IMR-90 (cell line): ENCODE measurements around the gene SERP1. TPM values are rescaled to one million over a fixed set of nuclear protein-coding genes. Genes with fewer than 3 reads are reported as not detected.

ENCODE experiments used
- ATAC-seq: fragments of 200-7000 bp; cut with Tn5 transposase; 2 replicates; pipeline ENCODE4 v1.9.1; 2020; ENCODE audit warnings: low read depth, mild to moderate bottlenecking, moderate library complexity
- Bru-seq: library from RNA; stranded (reverse); fragments of 400-500 nt; gene quantifications from one replicate; lab custom pipeline; 2021; lab: Mats Ljungman, UMichigan
- BruChase-seq, 2 experiments: library from RNA; stranded (reverse); fragments of 400-500 nt; gene quantifications; one replicate each; lab custom pipeline; 2021; lab: Mats Ljungman, UMichigan
- BruUV-seq: library from RNA; stranded (reverse); fragments of 400-500 nt; replicated peaks from 2 replicates; lab custom pipeline; 2021; lab: Mats Ljungman, UMichigan
- CTCF ChIA-PET: fragments of 300-600 bp; formaldehyde crosslinking; extraction: SDS; loops from one replicate; lab custom pipeline; 2021; ENCODE audit warnings: antibody characterized with exemption; lab: Yijun Ruan, JAX
- POLR2A ChIA-PET: fragments of 300-600 bp; sonication (Branson Sonifier 250); formaldehyde crosslinking; loops from one replicate; lab custom pipeline; 2022; ENCODE audit warnings: antibody characterized with exemption; ENCODE audit not compliant: unreplicated experiment; lab: Charles Lee
- DNase-seq: peaks from one replicate; pipeline ENCODE4 v3.0.0; 2013
- H2AFZ ChIP-seq: replicated peaks from 2 replicates; pipeline ENCODE3; 2013; ENCODE audit warnings: low read length, mild to moderate bottlenecking; ENCODE audit not compliant: poor library complexity
- H2AK5ac ChIP-seq: 2 replicates; pipeline ENCODE4 v1.6.1; 2013; ENCODE audit warnings: low read depth, low read length, inconsistent platforms
- H2AK9ac ChIP-seq: replicated peaks from 2 replicates; pipeline ENCODE3; 2013; ENCODE audit warnings: mild to moderate bottlenecking, low read depth, low read length, moderate library complexity; ENCODE audit not compliant: poor library complexity
- H2BK120ac ChIP-seq: 2 replicates; pipeline ENCODE4 v1.6.1; 2013; ENCODE audit warnings: low read depth, low read length, inconsistent platforms
- H2BK15ac ChIP-seq: 3 replicates; pipeline ENCODE4 v1.6.1; 2013; ENCODE audit warnings: low read depth, low read length, inconsistent platforms
- H2BK20ac ChIP-seq: 2 replicates; pipeline ENCODE4 v1.6.1; 2013; ENCODE audit warnings: low read depth, mild to moderate bottlenecking, inconsistent platforms, low read length, moderate library complexity
- H2BK5ac ChIP-seq: 2 replicates; pipeline ENCODE4 v1.6.1; 2013; ENCODE audit warnings: mild to moderate bottlenecking, low read depth, low read length, inconsistent platforms; ENCODE audit not compliant: poor library complexity, severe bottlenecking
- H3K14ac ChIP-seq: replicated peaks from 2 replicates; pipeline ENCODE4 v1.6.1; 2013; ENCODE audit warnings: low read depth, low read length, inconsistent platforms
- H3K18ac ChIP-seq: 2 replicates; pipeline ENCODE4 v1.6.1; 2013; ENCODE audit warnings: low read depth, low read length, control low read depth
- H3K23ac ChIP-seq: 2 replicates; pipeline ENCODE4 v1.6.1; 2013; ENCODE audit warnings: low read depth, low read length, inconsistent platforms
- H3K27ac ChIP-seq: 2 replicates; pipeline ENCODE4 v1.5.1; 2013; ENCODE audit warnings: mild to moderate bottlenecking, control low read depth, low read length; ENCODE audit not compliant: insufficient read depth
- H3K27me3 ChIP-seq: 2 replicates; pipeline ENCODE4 v1.6.1; 2013; ENCODE audit warnings: low read length; ENCODE audit not compliant: control insufficient read depth, insufficient read depth
- H3K36me3 ChIP-seq: 2 replicates; pipeline ENCODE4 v1.6.1; 2013; ENCODE audit warnings: low read length, mixed read lengths; ENCODE audit not compliant: control insufficient read depth, insufficient read depth
- H3K4ac ChIP-seq: 2 replicates; pipeline ENCODE4 v1.6.1; 2013; ENCODE audit warnings: low read depth, low read length, inconsistent platforms
- H3K4me1 ChIP-seq: 2 replicates; pipeline ENCODE4 v1.6.1; 2013; ENCODE audit warnings: low read length, mixed read lengths; ENCODE audit not compliant: control insufficient read depth, insufficient read depth
- H3K4me2 ChIP-seq: 2 replicates; pipeline ENCODE4 v1.6.1; 2013; ENCODE audit warnings: low read depth, mild to moderate bottlenecking, control low read depth, low read length, moderate library complexity
- H3K4me3 ChIP-seq: 2 replicates; pipeline ENCODE4 v1.5.1; 2013; ENCODE audit warnings: low read depth, mild to moderate bottlenecking, control low read depth, low read length, moderate library complexity; ENCODE audit not compliant: insufficient read depth
- H3K56ac ChIP-seq: 2 replicates; pipeline ENCODE4 v1.6.1; 2013; ENCODE audit warnings: low read length, inconsistent platforms; ENCODE audit not compliant: insufficient read depth; ENCODE audit errors: extremely low read depth
- H3K79me1 ChIP-seq, 2 experiments: 2 replicates each; pipeline ENCODE4 v1.6.1; 2013; ENCODE audit warnings: low read length in 2 of 2, inconsistent platforms in 1 of 2, low read depth in 1 of 2
- H3K9ac ChIP-seq: 2 replicates; pipeline ENCODE4 v1.6.1; 2013; ENCODE audit warnings: low read depth, low read length, control low read depth
- H3K9me1 ChIP-seq: 2 replicates; pipeline ENCODE4 v1.6.1; 2013; ENCODE audit warnings: low read length, inconsistent platforms; ENCODE audit not compliant: insufficient read depth
- H3K9me3 ChIP-seq: 2 replicates; pipeline ENCODE4 v1.6.1; 2013; ENCODE audit warnings: low read length; ENCODE audit not compliant: control insufficient read depth, insufficient read depth
- H4K20me1 ChIP-seq: 2 replicates; pipeline ENCODE4 v1.6.1; 2013; ENCODE audit warnings: low read length, inconsistent platforms; ENCODE audit not compliant: insufficient read depth
- H4K5ac ChIP-seq: 2 replicates; pipeline ENCODE4 v1.6.1; 2013; ENCODE audit warnings: mild to moderate bottlenecking, low read depth, low read length, control low read depth
- H4K8ac ChIP-seq, 2 experiments: 2 replicates each; pipeline ENCODE4 v1.6.1; 2013; ENCODE audit warnings: low read depth in 2 of 2, low read length in 2 of 2, control low read depth in 1 of 2, inconsistent platforms in 1 of 2
- H4K91ac ChIP-seq: 2 replicates; pipeline ENCODE4 v1.6.1; 2013; ENCODE audit warnings: low read depth, low read length, inconsistent platforms; ENCODE audit not compliant: insufficient read depth
- BHLHE40 ChIP-seq: fragments of 150-350 bp; IDR thresholded peaks from 2 replicates; pipeline ENCODE4 v1.6.1; 2016; ENCODE audit warnings: mild to moderate bottlenecking, low read depth, low read length
- CEBPB ChIP-seq: IDR thresholded peaks from 2 replicates; pipeline ENCODE4 v1.6.1; 2012; ENCODE audit warnings: low read depth, low read length, improper control_type of control experiment
- CHD1 ChIP-seq: IDR thresholded peaks from 2 replicates; pipeline ENCODE4 v1.6.1; 2012; ENCODE audit warnings: low read depth, low read length, improper control_type of control experiment
- FOS ChIP-seq: fragments of 150-350 bp; IDR thresholded peaks from 2 replicates; pipeline ENCODE4 v1.6.1; 2016; ENCODE audit warnings: low read depth, low read length
- MAFK ChIP-seq: IDR thresholded peaks from 2 replicates; pipeline ENCODE4 v1.6.1; 2012; ENCODE audit warnings: low read depth, low read length, improper control_type of control experiment
- MXI1 ChIP-seq: IDR thresholded peaks from 2 replicates; pipeline ENCODE4 v1.6.1; 2012; ENCODE audit warnings: low read depth, mild to moderate bottlenecking, low read length, moderate library complexity, borderline replicate concordance
- NFE2L2 ChIP-seq: fragments of 150-350 bp; IDR thresholded peaks from 2 replicates; pipeline ENCODE4 v1.6.1; 2016; ENCODE audit warnings: low read depth, mild to moderate bottlenecking, low read length
- POLR2A ChIP-seq: IDR thresholded peaks from 2 replicates; pipeline ENCODE4 v1.6.1; 2012; ENCODE audit warnings: mild to moderate bottlenecking, low read depth, low read length
- RCOR1 ChIP-seq: IDR thresholded peaks from 2 replicates; pipeline ENCODE4 v1.6.1; 2012; ENCODE audit warnings: mild to moderate bottlenecking, low read length, improper control_type of control experiment; ENCODE audit not compliant: insufficient replicate concordance
- RFX5 ChIP-seq: IDR thresholded peaks from 2 replicates; pipeline ENCODE4 v1.8.0; 2012; ENCODE audit warnings: low read depth, mild to moderate bottlenecking, low read length, moderate library complexity
- SMC3 ChIP-seq: fragments of 150-350 bp; IDR thresholded peaks from 2 replicates; pipeline ENCODE4 v1.6.1; 2016; ENCODE audit warnings: low read depth, mild to moderate bottlenecking, antibody characterized with exemption, low read length, moderate library complexity
- WGBS, 2 experiments: methylation state at CpG; one replicate each; pipeline versions ENCODE4 v1.1.5 to v1.1.7; 2013; ENCODE audit warnings: missing lambda C conversion rate in 2 of 2; ENCODE audit not compliant: insufficient read length in 1 of 2; ENCODE audit errors: extremely low coverage in 2 of 2; 5-methylcytosine and 5-hydroxymethylcytosine counted together
- dilution Hi-C: fragments of 300-500 bp; cut with HindIII; formaldehyde crosslinking; loops from one replicate; pipeline ENCODE4 v1.14.3; 2018; ENCODE audit warnings: low sequenced_read_pairs; ENCODE audit not compliant: unreplicated experiment
- in situ Hi-C: fragments of 300-500 bp; cut with MboI; formaldehyde crosslinking; loops from 3 replicates; pipeline ENCODE4 v1.14.3; 2019; ENCODE audit warnings: low sequenced_read_pairs, inconsistent platforms, mixed read lengths
- intact Hi-C: fragments of 100-400 bp; cut with micrococcal nuclease; formaldehyde crosslinking; loops from 2 replicates; pipeline ENCODE4 v1.10.0; 2022
- long read RNA-seq: library from polyadenylated mRNA; unstranded; transcript quantifications from one replicate; pipeline ENCODE4 v2.0.0, GENCODE V29; 2021; ENCODE audit not compliant: unreplicated experiment
- polyA plus RNA-seq, 3 experiments: library from polyadenylated mRNA; depleted of rRNA; stranded (reverse); fragments of >200 nt; gene quantifications; 2 replicates each; pipeline ENCODE4 v1.2.3, GENCODE V29; 2012; ENCODE audit warnings: low replicate concordance in 1 of 3
- total RNA-seq: library from RNA; depleted of rRNA; stranded (reverse); fragments of >200 nt; gene quantifications from 2 replicates; pipeline ENCODE4 v1.2.3, GENCODE V29; 2012; rRNA removed
- TF ChIP-seq, protein P1 (sequence below): conservative IDR thresholded peaks from 2 replicates; pipeline ENCODE4 v1.5.1; 2012; ENCODE audit warnings: mild to moderate bottlenecking, low read depth, low read length, improper control_type of control experiment
- TF ChIP-seq, protein P2 (sequence below): fragments of 150-350 bp; IDR thresholded peaks from 2 replicates; pipeline ENCODE4 v1.6.1; 2017; ENCODE audit warnings: mild to moderate bottlenecking, antibody characterized with exemption, low read length, low read depth

The SERP1 gene
- 64.0 and 111 TPM in 2 replicates for total RNA-seq
- 73.4 and 106 TPM in 2 replicates for polyA plus RNA-seq (2012; rRNA removed)
- polyA plus RNA-seq (2012; cell fraction: cytosol; rRNA removed), result 397 and 526 TPM in 2 replicates
- polyA plus RNA-seq (2012; cell fraction: nucleus; rRNA removed; ENCODE audit: low replicate concordance), result 154 and 304 TPM in 2 replicates
- percentile 52 among the genes with signal in this experiment for Bru-seq, nascent RNA
- percentile 74 among the genes with signal in this experiment for BruChase-seq, experiment 1, labeled RNA remaining after a 6-hour chase
- percentile 69 among the genes with signal in this experiment for BruChase-seq, experiment 2, labeled RNA remaining after a 2-hour chase
- long read RNA-seq, transcript SERP1-201 (3 exons, 3,171 nt), result major isoform, 369 of 387 reads
- long read RNA-seq, partial matches to known transcripts, result 3 of 387 reads
- long read RNA-seq, other reads (novel, unspliced or antisense), result 10 of 387 reads

DNA sequence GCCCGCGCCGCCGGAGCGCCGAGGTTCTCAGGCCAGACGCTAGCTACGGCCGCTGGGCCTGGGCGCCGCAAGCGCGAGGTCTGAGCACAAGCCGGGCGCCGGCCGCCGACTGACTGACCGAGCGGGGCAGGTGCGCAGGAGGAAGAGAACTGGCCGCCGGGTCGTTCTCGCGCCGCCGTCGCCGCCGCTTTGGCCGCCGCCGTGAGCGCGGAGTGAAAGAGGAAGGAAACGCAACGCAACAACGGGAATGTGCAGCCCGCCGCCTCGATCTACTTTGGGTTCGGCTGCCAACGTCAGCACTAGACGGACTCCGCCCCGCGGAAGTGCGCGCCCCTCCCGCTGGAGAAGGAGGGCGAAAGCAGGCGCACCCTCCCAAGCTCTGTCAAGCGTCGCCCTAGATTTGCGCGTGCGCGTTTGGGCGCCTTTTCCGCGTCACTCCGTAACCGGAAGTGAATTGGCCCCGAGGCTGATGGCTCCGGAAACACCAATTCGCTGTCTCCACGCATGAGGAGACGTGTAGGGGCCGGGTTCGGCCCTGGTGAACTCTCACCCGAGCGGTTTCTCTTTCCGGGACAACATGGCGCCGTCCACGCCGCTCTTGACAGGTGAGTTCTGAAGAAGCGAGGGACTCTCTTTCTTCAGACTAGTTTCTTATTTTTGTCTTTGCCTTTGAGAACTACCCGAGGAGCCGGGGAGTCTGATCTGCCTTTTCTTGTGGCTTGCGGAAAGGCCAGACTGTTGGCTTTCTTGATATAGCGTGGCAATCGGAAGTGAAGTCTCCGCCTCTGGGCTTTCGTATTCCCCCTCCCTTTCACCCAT lies at the start of gene SERP1, which contains the start of gene EIF2A:
SERP1 (minus strand) TSS at position 271 of the 819 bp plus-strand sequence. CDS start 361 bp downstream, outside the sequence.
EIF2A (plus strand) TSS at position 562 of the 819 bp plus-strand sequence; CDS start at position 578, 16 bp downstream.
- intact Hi-C loops, result no loop called here
- H2AFZ ChIP-seq, result peak within 1 kb of the TSS; percentile 93
- H2BK20ac ChIP-seq, result peak within 1 kb of the TSS; percentile 45; the same call in 1 of the 2 replicates
- H2AK5ac ChIP-seq, result peak within 1 kb of the TSS; percentile 85
- H3K36me3 ChIP-seq, result no peaks in the 10 kb centered on the region
- H3K4me1 ChIP-seq, result no peaks in the 10 kb centered on the region
- peaks cover 12 to 49% of the 10 kb centered on the region in 2 experiments for H3K79me1 ChIP-seq
- H3K14ac ChIP-seq, result peak within 1 kb of the TSS; percentile 98
- peak within 1 kb of the TSS; percentile 98 for H3K4ac ChIP-seq
- H3K18ac ChIP-seq, result peak within 1 kb of the TSS; percentile 89
- WGBS, 2 experiments, result 0% methylated on average over 22 of the region's 86 CpGs; no CpG with 5 or more reads in 1 of the 2 experiments
- in situ Hi-C loops, result no loop called here
- peak within 1 kb of the TSS; percentile 99 for H3K23ac ChIP-seq
- ATAC-seq (peak; percentile 96), DNase-seq (peak; percentile 99)
- H4K91ac ChIP-seq, result peak within 1 kb of the TSS; percentile 92
- peak within 1 kb of the TSS; percentile 87 for H4K5ac ChIP-seq
- no TSS peak for BruUV-seq
- peaks cover 33% of the 10 kb centered on the region; the same call in 1 of the 2 replicates for H4K20me1 ChIP-seq
- dilution Hi-C loops, result no loop called here
- H3K4me2 ChIP-seq, result peak within 1 kb of the TSS; percentile 98
- H2BK120ac ChIP-seq, result peak within 1 kb of the TSS; percentile 95
- H3K27ac ChIP-seq, result peak within 1 kb of the TSS; percentile 87
- ChIA-PET POLR2A (interaction anchor here (0.6 to 0.9 kb wide), 2 partner anchors 14 to 216 kb away, joined by 3 read pairs; no protein-coding TSS in a partner anchor), CTCF (interaction anchor here (0.6 to 1.8 kb wide), 2 partner anchors 12 to 569 kb away, joined by 3 to 4 read pairs; no protein-coding TSS in a partner anchor)
- no peaks in the 10 kb centered on the region for H3K9me1 ChIP-seq
- no peaks in the 10 kb centered on the region for H3K9me3 ChIP-seq
- H2BK15ac ChIP-seq, result peak within 1 kb of the TSS; percentile 13; the same call in 1 of the 3 replicates
- H2AK9ac ChIP-seq, result peak within 1 kb of the TSS; percentile 89
- peak within 1 kb of the TSS; percentile 90 for H3K9ac ChIP-seq
- H3K27me3 ChIP-seq, result no peaks in the 10 kb centered on the region
- peak within 1 kb of the TSS; percentile 90 for H3K4me3 ChIP-seq
- peak within 1 kb of the TSS; percentile 81 to 97 for H4K8ac ChIP-seq
- H3K56ac ChIP-seq, result peak within 1 kb of the TSS; percentile 97
- H2BK5ac ChIP-seq, result peak within 1 kb of the TSS; percentile 93
- no peak for TF ChIP-seq RCOR1
- TF ChIP-seq POLR2A, result peak; percentile 98
- no peak for TF ChIP-seq CHD1
- peak; percentile 93 for TF ChIP-seq MXI1
- TF ChIP-seq, protein P1, sequence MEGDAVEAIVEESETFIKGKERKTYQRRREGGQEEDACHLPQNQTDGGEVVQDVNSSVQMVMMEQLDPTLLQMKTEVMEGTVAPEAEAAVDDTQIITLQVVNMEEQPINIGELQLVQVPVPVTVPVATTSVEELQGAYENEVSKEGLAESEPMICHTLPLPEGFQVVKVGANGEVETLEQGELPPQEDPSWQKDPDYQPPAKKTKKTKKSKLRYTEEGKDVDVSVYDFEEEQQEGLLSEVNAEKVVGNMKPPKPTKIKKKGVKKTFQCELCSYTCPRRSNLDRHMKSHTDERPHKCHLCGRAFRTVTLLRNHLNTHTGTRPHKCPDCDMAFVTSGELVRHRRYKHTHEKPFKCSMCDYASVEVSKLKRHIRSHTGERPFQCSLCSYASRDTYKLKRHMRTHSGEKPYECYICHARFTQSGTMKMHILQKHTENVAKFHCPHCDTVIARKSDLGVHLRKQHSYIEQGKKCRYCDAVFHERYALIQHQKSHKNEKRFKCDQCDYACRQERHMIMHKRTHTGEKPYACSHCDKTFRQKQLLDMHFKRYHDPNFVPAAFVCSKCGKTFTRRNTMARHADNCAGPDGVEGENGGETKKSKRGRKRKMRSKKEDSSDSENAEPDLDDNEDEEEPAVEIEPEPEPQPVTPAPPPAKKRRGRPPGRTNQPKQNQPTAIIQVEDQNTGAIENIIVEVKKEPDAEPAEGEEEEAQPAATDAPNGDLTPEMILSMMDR, result 0 out of 2 replicates have a peak, but pooled peaks have one; percentile 4
- no peak for TF ChIP-seq SMC3
- TF ChIP-seq BHLHE40, result peak; percentile 35; the same call in 1 of the 2 replicates
- no peak for TF ChIP-seq RFX5
- peak; percentile 11; the same call in 1 of the 2 replicates for TF ChIP-seq NFE2L2
- TF ChIP-seq CEBPB, result peak; percentile 35; the same call in 1 of the 2 replicates
- no peak for TF ChIP-seq FOS
- TF ChIP-seq MAFK, result peak; percentile 55
- TF ChIP-seq, protein P2, sequence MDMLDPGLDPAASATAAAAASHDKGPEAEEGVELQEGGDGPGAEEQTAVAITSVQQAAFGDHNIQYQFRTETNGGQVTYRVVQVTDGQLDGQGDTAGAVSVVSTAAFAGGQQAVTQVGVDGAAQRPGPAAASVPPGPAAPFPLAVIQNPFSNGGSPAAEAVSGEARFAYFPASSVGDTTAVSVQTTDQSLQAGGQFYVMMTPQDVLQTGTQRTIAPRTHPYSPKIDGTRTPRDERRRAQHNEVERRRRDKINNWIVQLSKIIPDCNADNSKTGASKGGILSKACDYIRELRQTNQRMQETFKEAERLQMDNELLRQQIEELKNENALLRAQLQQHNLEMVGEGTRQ, result no peak
